Urinary bladder (tissue), 4 donors: ENCODE measurements around the gene SERPINE1. TPM values are rescaled to one million over a fixed set of nuclear protein-coding genes. Genes with fewer than 3 reads are reported as not detected.
A peak's percentile ranks its signal among the peaks of the same experiment; 100 is the strongest.

Experiments used
- DNase-seq: peaks from one replicate; pipeline ENCODE4 v3.0.0-alpha.2; 2015; ENCODE audit errors: extremely low spot score
- H3K27ac ChIP-seq: one replicate; pipeline ENCODE4 v1.5.1; 2013; ENCODE audit warnings: low read depth, mild to moderate bottlenecking, moderate library complexity
- H3K36me3 ChIP-seq: one replicate; pipeline ENCODE4 v1.6.1; 2013; ENCODE audit warnings: mild to moderate bottlenecking, moderate library complexity; ENCODE audit not compliant: insufficient read depth
- H3K4me1 ChIP-seq: one replicate; pipeline ENCODE4 v1.6.1; 2013; ENCODE audit warnings: mild to moderate bottlenecking, moderate library complexity; ENCODE audit not compliant: insufficient read depth
- H3K4me3 ChIP-seq: one replicate; pipeline ENCODE4 v1.5.1; 2013; ENCODE audit warnings: low read depth, low read length
- WGBS: extraction: QIAGEN DNeasy Blood & Tissue Kit; methylation state at CpG from one replicate; pipeline ENCODE4 v1.1.7; 2013; 5-methylcytosine and 5-hydroxymethylcytosine counted together
- polyA plus RNA-seq: library from polyadenylated mRNA; stranded (reverse); fragments of 200-250 nt; gene quantifications from one replicate; pipeline ENCODE4 v1.2.3, GENCODE V29; 2013
- small RNA-seq: library from RNA; depleted of rRNA; stranded (forward); fragments of <200 nt; gene quantifications from one replicate; pipeline ENCODE3, GENCODE V24; 2014
- total RNA-seq: library from RNA; depleted of rRNA; stranded (reverse); fragments of >200 nt; gene quantifications from one replicate; pipeline ENCODE4 v1.2.3, GENCODE V29; 2014
- donor health status: healthy with polysubstance abuse.
- donor health status: healthy.

Gene SERPINE1
- total and polyA plus RNA-seq, 2 donors: 3.1 to 45.6 TPM

DNA sequence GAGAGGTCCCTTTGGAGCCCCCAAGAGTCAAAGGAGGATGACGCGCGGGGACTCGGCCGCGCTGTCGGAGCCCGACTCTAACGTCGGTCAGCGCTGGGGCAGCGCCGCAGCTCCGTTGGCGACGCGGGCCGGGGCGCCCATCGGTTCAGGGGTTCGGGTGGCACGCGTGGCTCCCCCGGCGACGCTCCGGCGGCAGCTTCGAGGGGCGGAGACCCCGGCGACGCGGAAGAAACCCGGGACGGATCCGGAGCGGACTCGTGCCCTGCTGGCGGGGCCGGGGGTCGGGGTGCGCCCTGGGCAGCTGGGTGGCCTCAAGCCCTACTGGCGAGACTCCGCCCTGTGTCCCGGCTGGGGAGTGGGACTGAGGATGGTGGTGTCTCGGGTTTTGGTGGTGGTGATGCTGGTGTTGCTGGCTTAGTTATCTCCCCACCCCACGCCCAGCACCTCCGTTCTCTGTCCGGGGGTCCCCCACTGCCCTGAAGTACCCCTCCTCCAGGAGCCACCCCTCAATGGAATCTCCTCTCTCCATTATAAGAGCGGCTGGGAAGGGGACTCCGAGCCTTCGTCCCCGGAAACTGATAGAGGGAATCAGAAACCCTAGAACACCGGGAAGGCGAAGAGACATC is 53.3 kb downstream of the SERPINE1 start, which contains the start of gene NAT16:
Gene NAT16 (minus strand): TSS at position 164 of the 626 bp plus-strand sequence. CDS start 5,486 bp downstream, outside the sequence.
- DNase-seq: no peak
- Histone ChIP-seq H3K36me3 (no peaks in the 10 kb centered on the region), H3K4me3 (peak within 1 kb of the TSS; percentile 9), H3K27ac (no peak within 1 kb of the TSS), H3K4me1 (no peaks in the 10 kb centered on the region)
- WGBS: 2% methylated on average over 56 of the region's 56 CpGs

- no peak for DNase-seq
- WGBS: 47% methylated on average over 5 of the region's 5 CpGs
- H3K36me3 ChIP-seq: no peaks in the 10 kb centered on the region
- H3K4me1 ChIP-seq: no peaks in the 10 kb centered on the region
- H3K4me3 ChIP-seq: no peak overlapping the region
- no peak overlapping the region for H3K27ac ChIP-seq
Observed at GRCh38 chr7:101185258-101185839, 58.4 kb downstream of the SERPINE1 start.

GRCh38 chr7:101186194-101186593 is 59.3 kb downstream of the SERPINE1 start:
- DNase-seq: no peak
- H3K4me1 ChIP-seq: no peaks in the 10 kb centered on the region
- H3K36me3 ChIP-seq: no peaks in the 10 kb centered on the region
- no peak overlapping the region for H3K4me3 ChIP-seq
- 66% methylated on average over 6 of the region's 6 CpGs for WGBS
- H3K27ac ChIP-seq: no peak overlapping the region

DNA sequence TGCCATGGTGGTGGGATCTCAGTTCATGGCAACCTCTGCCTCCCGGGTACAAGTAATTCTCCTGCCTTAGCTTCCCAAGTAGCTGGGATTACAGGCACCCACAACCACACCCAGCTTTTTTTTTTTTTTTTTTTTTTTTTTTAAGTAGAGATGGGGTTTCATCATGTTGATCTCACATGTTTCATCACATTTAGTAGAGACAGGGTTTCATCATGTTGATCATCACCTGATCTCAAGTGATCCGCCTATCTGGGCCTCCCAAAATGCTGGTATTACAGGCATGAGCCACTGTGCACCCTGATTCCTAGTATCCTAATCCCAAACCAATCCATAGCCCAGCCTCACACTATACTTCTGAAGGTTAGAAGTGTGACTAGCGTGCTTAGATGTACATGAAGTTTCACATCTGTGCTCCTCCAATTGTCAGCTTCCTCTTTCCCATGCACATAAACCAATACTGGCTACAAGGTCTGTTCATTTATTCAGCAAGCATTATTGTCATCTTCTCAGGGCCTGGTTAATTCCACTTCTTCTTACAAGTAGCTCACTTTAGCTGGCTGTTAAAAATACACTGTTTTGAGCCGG is 60.0 kb downstream of the SERPINE1 start:
- Histone ChIP-seq H3K4me3 (no peak overlapping the region), H3K27ac (no peak overlapping the region), H3K4me1 (no peaks in the 10 kb centered on the region), H3K36me3 (no peaks in the 10 kb centered on the region)
- 84% methylated on average over 4 of the region's 4 CpGs for WGBS
- no peak for DNase-seq

Small RNAs within 50 kb of the gene (small RNA-seq; reads per million reads assigned to genes)
- gene MIR4653: not detected

Other genes starting within 250 kb of the SERPINE1 start
- gene UFSP1, start 237.4 kb upstream of the SERPINE1 start, total RNA-seq: 2.6 TPM
- 6.2 TPM for gene UFSP1, start 237.4 kb upstream of the SERPINE1 start, polyA plus RNA-seq
- gene ACHE, start 231.2 kb upstream of the SERPINE1 start, total RNA-seq: 4.0 TPM
- gene ACHE, start 231.2 kb upstream of the SERPINE1 start, polyA plus RNA-seq: 4.3 TPM
- gene MUC3A, start 177.6 kb upstream of the SERPINE1 start, total RNA-seq: not detected
- 0.23 TPM for gene MUC3A, start 177.6 kb upstream of the SERPINE1 start, polyA plus RNA-seq
- 1.1 TPM for gene MUC12, start 157.5 kb upstream of the SERPINE1 start, total RNA-seq
- gene MUC12, start 157.5 kb upstream of the SERPINE1 start, polyA plus RNA-seq: 2.1 TPM
- gene MUC17, start 107.0 kb upstream of the SERPINE1 start, total RNA-seq: not detected
- not detected for gene MUC17, start 107.0 kb upstream of the SERPINE1 start, polyA plus RNA-seq
- gene TRIM56, start 41.6 kb upstream of the SERPINE1 start, total RNA-seq: 13.5 TPM
- gene TRIM56, start 41.6 kb upstream of the SERPINE1 start, polyA plus RNA-seq: 15.4 TPM
- 40.8 TPM for gene AP1S1, start 27.4 kb downstream of the SERPINE1 start, total RNA-seq
- 41.0 TPM for gene AP1S1, start 27.4 kb downstream of the SERPINE1 start, polyA plus RNA-seq
- gene VGF, start 38.5 kb downstream of the SERPINE1 start, total RNA-seq: not detected
- 0.18 TPM for gene VGF, start 38.5 kb downstream of the SERPINE1 start, polyA plus RNA-seq
- not detected for gene NAT16, start 53.2 kb downstream of the SERPINE1 start, total RNA-seq
- gene NAT16, start 53.2 kb downstream of the SERPINE1 start, polyA plus RNA-seq: not detected
- not detected for gene MOGAT3, start 73.9 kb downstream of the SERPINE1 start, total RNA-seq
- gene MOGAT3, start 73.9 kb downstream of the SERPINE1 start, polyA plus RNA-seq: not detected
- 24.8 TPM for gene PLOD3, start 90.5 kb downstream of the SERPINE1 start, total RNA-seq
- 57.6 TPM for gene PLOD3, start 90.5 kb downstream of the SERPINE1 start, polyA plus RNA-seq
- 59.5 TPM for gene ZNHIT1, start 91.1 kb downstream of the SERPINE1 start, total RNA-seq
- 77.5 TPM for gene ZNHIT1, start 91.1 kb downstream of the SERPINE1 start, polyA plus RNA-seq
- gene CLDN15, start 110.7 kb downstream of the SERPINE1 start, total RNA-seq: 5.3 TPM
- 15.2 TPM for gene CLDN15, start 110.7 kb downstream of the SERPINE1 start, polyA plus RNA-seq
- gene FIS1, start 118.0 kb downstream of the SERPINE1 start, total RNA-seq: 66.7 TPM
- 247 TPM for gene FIS1, start 118.0 kb downstream of the SERPINE1 start, polyA plus RNA-seq
- gene IFT22, start 194.7 kb downstream of the SERPINE1 start, total RNA-seq: 28.2 TPM
- 32.9 TPM for gene IFT22, start 194.7 kb downstream of the SERPINE1 start, polyA plus RNA-seq
- 2.9 TPM for gene COL26A1, start 235.8 kb downstream of the SERPINE1 start, total RNA-seq
- 0.06 TPM for gene COL26A1, start 235.8 kb downstream of the SERPINE1 start, polyA plus RNA-seq